Panc1 (cell line): ENCODE measurements around the gene UBE3B. TPM values are rescaled to one million over a fixed set of nuclear protein-coding genes. Genes with fewer than 3 reads are reported as not detected.

Experiments
- ATAC-seq: fragments of 200-7000 bp; cut with Tn5 transposase; 2 replicates; pipeline ENCODE4 v1.9.1; 2020; ENCODE audit warnings: mild to moderate bottlenecking, moderate library complexity
- BruUV-seq: library from RNA; stranded (reverse); fragments of 400-500 nt; replicated peaks from 2 replicates; lab custom pipeline; 2021; lab: Mats Ljungman, UMichigan
- CTCF ChIA-PET: fragments of 300-600 bp; sonication (Branson Sonifier 250); formaldehyde crosslinking; loops from one replicate; lab custom pipeline; 2022; ENCODE audit warnings: antibody characterized with exemption; lab: Charles Lee
- POLR2A ChIA-PET: fragments of 300-600 bp; sonication (Branson Sonifier 250); formaldehyde crosslinking; loops from one replicate; lab custom pipeline; 2022; ENCODE audit warnings: antibody characterized with exemption; lab: Charles Lee
- DNase-seq: peaks from one replicate; pipeline ENCODE4 v3.0.0-alpha.2; 2010; ENCODE audit warnings: low read depth, low spot score
- H3K27ac ChIP-seq: 2 replicates; pipeline ENCODE4 v1.5.1; 2011; ENCODE audit warnings: mild to moderate bottlenecking, low read length, inconsistent platforms
- H3K27me3 ChIP-seq: fragments of 200-500 bp; sonication (Bioruptor generic); 2 replicates; pipeline ENCODE4 v1.6.0; 2014; ENCODE audit warnings: low read length, inconsistent platforms; ENCODE audit not compliant: control insufficient read depth, insufficient read depth
- H3K36me3 ChIP-seq: fragments of 200-500 bp; sonication (Bioruptor generic); 2 replicates; pipeline ENCODE4 v1.5.1; 2014; ENCODE audit warnings: inconsistent platforms, mild to moderate bottlenecking, low read length, moderate library complexity; ENCODE audit not compliant: control insufficient read depth, insufficient read depth
- H3K4me1 ChIP-seq: 2 replicates; pipeline ENCODE4 v1.5.1; 2011; ENCODE audit warnings: inconsistent platforms, mild to moderate bottlenecking, low read length, moderate library complexity; ENCODE audit not compliant: control insufficient read depth, insufficient read depth
- H3K4me3 ChIP-seq, 2 experiments: 2 replicates each; pipeline ENCODE4 v1.5.1; 2011 to 2012; ENCODE audit warnings: low read depth in 2 of 2, low read length in 2 of 2, mild to moderate bottlenecking in 2 of 2, inconsistent platforms in 1 of 2, moderate library complexity in 1 of 2
- H3K9me3 ChIP-seq: fragments of 200-500 bp; sonication (Bioruptor generic); 2 replicates; pipeline ENCODE4 v1.5.1; 2014; ENCODE audit warnings: low read depth, mild to moderate bottlenecking, inconsistent platforms, low read length, moderate library complexity; ENCODE audit not compliant: control insufficient read depth, insufficient read depth
- POLR2AphosphoS5 ChIP-seq: IDR thresholded peaks from 2 replicates; pipeline ENCODE4 v1.6.1; 2012; ENCODE audit warnings: mild to moderate bottlenecking, low read depth, low read length, moderate library complexity
- SIN3A ChIP-seq: IDR thresholded peaks from 2 replicates; pipeline ENCODE4 v1.6.1; 2012; ENCODE audit warnings: low read depth, mild to moderate bottlenecking, low read length, moderate library complexity, borderline replicate concordance; ENCODE audit not compliant: insufficient read depth
- TCF7L2 ChIP-seq: IDR thresholded peaks from 2 replicates; pipeline ENCODE4 v1.6.1; 2011; ENCODE audit warnings: mild to moderate bottlenecking, low read depth, low read length, inconsistent platforms
- in situ Hi-C: cut with HindIII; loops from 2 replicates; pipeline ENCODE4 v1.10.0; 2016; ENCODE audit warnings: low sequenced_read_pairs, low pct_unique_long_range_greater_than_20kb
- intact Hi-C: fragments of 100-400 bp; cut with micrococcal nuclease; formaldehyde crosslinking; loops from one replicate; pipeline ENCODE4 v1.10.0; 2022; ENCODE audit not compliant: unreplicated experiment
- total RNA-seq: library from RNA; stranded (reverse); gene quantifications from one replicate; pipeline ENCODE4 v1.2.1, GENCODE V29; 2021; ENCODE audit not compliant: unreplicated experiment
- TF ChIP-seq, protein P1 (sequence below): fragments of 450-650 bp; IDR thresholded peaks from 2 replicates; pipeline ENCODE4 v1.5.1; 2017; ENCODE audit warnings: mild to moderate bottlenecking
- TF ChIP-seq, protein P2 (sequence below), 2 experiments: IDR thresholded peaks; 2 replicates each; pipeline ENCODE4 v1.6.1; 2011 to 2012; ENCODE audit warnings: low read depth in 2 of 2, control low read depth in 1 of 2, low read length in 1 of 2, mild to moderate bottlenecking in 1 of 2, moderate library complexity in 1 of 2; ENCODE audit not compliant: insufficient read depth in 1 of 2

Gene UBE3B
- total RNA-seq, 1 experiment from 2014 or later, result 38.9 TPM

DNA sequence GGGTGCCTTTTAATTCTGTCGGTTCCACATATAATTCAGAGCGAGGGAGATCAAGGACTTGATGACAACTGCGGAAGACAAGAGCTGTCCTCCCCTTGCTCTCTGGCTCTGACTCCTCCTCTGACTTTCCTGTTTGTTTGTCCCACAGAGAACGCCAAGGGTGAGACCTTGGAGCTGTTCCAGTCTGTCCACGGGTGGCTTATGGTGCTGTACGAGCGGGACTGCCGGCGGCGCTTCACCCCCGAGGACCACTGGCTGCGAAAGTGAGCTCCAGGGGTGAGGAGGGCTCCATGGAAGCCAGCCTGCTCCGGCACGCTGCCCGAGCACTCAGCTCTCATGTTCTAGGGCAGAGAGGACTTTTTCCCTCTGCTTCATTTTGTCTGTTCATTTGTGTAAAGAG lies 32.8 kb downstream of the UBE3B start:
- TF ChIP-seq, protein P1, sequence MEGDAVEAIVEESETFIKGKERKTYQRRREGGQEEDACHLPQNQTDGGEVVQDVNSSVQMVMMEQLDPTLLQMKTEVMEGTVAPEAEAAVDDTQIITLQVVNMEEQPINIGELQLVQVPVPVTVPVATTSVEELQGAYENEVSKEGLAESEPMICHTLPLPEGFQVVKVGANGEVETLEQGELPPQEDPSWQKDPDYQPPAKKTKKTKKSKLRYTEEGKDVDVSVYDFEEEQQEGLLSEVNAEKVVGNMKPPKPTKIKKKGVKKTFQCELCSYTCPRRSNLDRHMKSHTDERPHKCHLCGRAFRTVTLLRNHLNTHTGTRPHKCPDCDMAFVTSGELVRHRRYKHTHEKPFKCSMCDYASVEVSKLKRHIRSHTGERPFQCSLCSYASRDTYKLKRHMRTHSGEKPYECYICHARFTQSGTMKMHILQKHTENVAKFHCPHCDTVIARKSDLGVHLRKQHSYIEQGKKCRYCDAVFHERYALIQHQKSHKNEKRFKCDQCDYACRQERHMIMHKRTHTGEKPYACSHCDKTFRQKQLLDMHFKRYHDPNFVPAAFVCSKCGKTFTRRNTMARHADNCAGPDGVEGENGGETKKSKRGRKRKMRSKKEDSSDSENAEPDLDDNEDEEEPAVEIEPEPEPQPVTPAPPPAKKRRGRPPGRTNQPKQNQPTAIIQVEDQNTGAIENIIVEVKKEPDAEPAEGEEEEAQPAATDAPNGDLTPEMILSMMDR, result no peak
- TF ChIP-seq SIN3A (no peak), POLR2AphosphoS5 (no peak), TCF7L2 (no peak)
- Histone ChIP-seq H3K36me3 (peaks cover 8% of the 10 kb centered on the region), H3K4me3 (no peak overlapping the region), H3K27ac (no peak overlapping the region), H3K4me1 (no peaks in the 10 kb centered on the region), H3K9me3 (no peaks in the 10 kb centered on the region), H3K27me3 (no peaks in the 10 kb centered on the region)
- in situ Hi-C loops (no loop called here), intact Hi-C loops (no loop called here)
- no peak for ATAC-seq
- DNase-seq, result no peak
- ChIA-PET CTCF (no interaction called here), POLR2A (interaction anchor here (0.6 kb wide), 1 partner anchor 1721 kb away, joined by 4 read pairs; no protein-coding TSS in a partner anchor)
- no TSS peak for BruUV-seq

DNA sequence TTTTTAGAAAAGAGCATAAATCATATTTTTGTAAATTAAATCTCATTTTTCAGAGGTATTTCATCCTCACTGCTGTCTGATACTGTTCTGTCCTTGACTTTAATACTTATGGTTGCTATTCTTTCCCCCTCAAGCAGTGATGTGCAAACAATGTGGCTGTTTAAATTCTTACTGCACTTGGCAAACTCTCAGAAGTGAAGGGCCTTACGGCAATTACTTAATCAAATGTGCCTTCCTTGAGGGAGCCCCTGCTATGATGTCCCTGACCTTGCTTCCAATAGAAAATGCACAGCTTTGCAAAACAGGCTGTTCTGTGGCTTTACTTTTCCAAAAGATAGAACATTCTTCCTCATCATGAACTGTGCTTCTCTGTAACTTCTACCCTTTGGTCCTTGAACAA lies 35.2 kb downstream of the UBE3B start:
- intact Hi-C loops, result no loop called here

More for the DNA sequence above, 35.2 kb downstream of the UBE3B start:
- no peak overlapping the region for H3K27ac ChIP-seq
- ChIA-PET CTCF (no interaction called here), POLR2A (no interaction called here)
- TF ChIP-seq SIN3A, result no peak
- TF ChIP-seq TCF7L2, result no peak
- TF ChIP-seq, protein P1, result no peak
- no peak for TF ChIP-seq POLR2AphosphoS5
- TF ChIP-seq, protein P2, sequence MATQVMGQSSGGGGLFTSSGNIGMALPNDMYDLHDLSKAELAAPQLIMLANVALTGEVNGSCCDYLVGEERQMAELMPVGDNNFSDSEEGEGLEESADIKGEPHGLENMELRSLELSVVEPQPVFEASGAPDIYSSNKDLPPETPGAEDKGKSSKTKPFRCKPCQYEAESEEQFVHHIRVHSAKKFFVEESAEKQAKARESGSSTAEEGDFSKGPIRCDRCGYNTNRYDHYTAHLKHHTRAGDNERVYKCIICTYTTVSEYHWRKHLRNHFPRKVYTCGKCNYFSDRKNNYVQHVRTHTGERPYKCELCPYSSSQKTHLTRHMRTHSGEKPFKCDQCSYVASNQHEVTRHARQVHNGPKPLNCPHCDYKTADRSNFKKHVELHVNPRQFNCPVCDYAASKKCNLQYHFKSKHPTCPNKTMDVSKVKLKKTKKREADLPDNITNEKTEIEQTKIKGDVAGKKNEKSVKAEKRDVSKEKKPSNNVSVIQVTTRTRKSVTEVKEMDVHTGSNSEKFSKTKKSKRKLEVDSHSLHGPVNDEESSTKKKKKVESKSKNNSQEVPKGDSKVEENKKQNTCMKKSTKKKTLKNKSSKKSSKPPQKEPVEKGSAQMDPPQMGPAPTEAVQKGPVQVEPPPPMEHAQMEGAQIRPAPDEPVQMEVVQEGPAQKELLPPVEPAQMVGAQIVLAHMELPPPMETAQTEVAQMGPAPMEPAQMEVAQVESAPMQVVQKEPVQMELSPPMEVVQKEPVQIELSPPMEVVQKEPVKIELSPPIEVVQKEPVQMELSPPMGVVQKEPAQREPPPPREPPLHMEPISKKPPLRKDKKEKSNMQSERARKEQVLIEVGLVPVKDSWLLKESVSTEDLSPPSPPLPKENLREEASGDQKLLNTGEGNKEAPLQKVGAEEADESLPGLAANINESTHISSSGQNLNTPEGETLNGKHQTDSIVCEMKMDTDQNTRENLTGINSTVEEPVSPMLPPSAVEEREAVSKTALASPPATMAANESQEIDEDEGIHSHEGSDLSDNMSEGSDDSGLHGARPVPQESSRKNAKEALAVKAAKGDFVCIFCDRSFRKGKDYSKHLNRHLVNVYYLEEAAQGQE (IDR thresholded peaks at IDR 0.05; ENCODE audit: insufficient read depth in 1 of 2, low read depth in 2 of 2, low read length in 1 of 2), result no peak
- no TSS peak for BruUV-seq
- no peak overlapping the region for H3K4me3 ChIP-seq
- no peaks in the 10 kb centered on the region for H3K27me3 ChIP-seq
- ATAC-seq (no peak), DNase-seq (no peak)
- peaks cover 2% of the 10 kb centered on the region; the same call in 1 of the 2 replicates for H3K36me3 ChIP-seq
- H3K4me1 ChIP-seq, result no peaks in the 10 kb centered on the region
- in situ Hi-C loops, result no loop called here
- no peaks in the 10 kb centered on the region for H3K9me3 ChIP-seq
